GM12878 (cell line): ENCODE results near the gene SMIM17. TPM values are rescaled to one million over a fixed set of nuclear protein-coding genes. Genes with fewer than 3 reads are reported as not detected.

Experiments
- ATAC-seq: fragments of 200-7000 bp; cut with Tn5 transposase; 3 replicates; pipeline ENCODE4 v1.9.1; 2020; ENCODE audit warnings: mild to moderate bottlenecking, moderate library complexity
- BruUV-seq: library from RNA; stranded (reverse); fragments of 400-500 nt; replicated peaks from 2 replicates; lab custom pipeline; 2021; lab: Mats Ljungman, UMichigan
- CTCF ChIA-PET: fragments of 300-600 bp; sonication (Branson Sonifier 250); formaldehyde crosslinking; extraction: SDS; loops from one replicate; lab custom pipeline; 2021; ENCODE audit warnings: inconsistent platforms; lab: Yijun Ruan, JAX
- POLR2A ChIA-PET: fragments of 350-600 bp; formaldehyde crosslinking; extraction: SDS; loops from one replicate; lab custom pipeline; 2021; ENCODE audit warnings: inconsistent platforms; lab: Charles Lee
- RAD21 ChIA-PET: fragments of 300-600 bp; sonication (Branson Sonifier 250); formaldehyde crosslinking; loops from one replicate; lab custom pipeline; 2023; ENCODE audit warnings: antibody characterized with exemption; ENCODE audit not compliant: unreplicated experiment; lab: Charles Lee
- SMC1A ChIA-PET: fragments of 300-600 bp; sonication (Branson Sonifier 250); formaldehyde crosslinking; loops from one replicate; lab custom pipeline; 2023; ENCODE audit not compliant: unreplicated experiment, uncharacterized antibody; lab: Charles Lee
- DNase-seq: peaks from one replicate; pipeline ENCODE4 v3.0.0-alpha.2; 2011; ENCODE audit warnings: low read depth, low spot score
- FAIRE-seq: peaks from 3 replicates; lab custom pipeline; 2011; peaks lifted over from hg19 to GRCh38; lab: Jason Lieb, UNC
- H2AFZ ChIP-seq: 2 replicates; pipeline ENCODE4 v1.6.0; 2011; ENCODE audit warnings: low read depth, low read length, control low read depth; ENCODE audit not compliant: control insufficient read depth
- H3K27ac ChIP-seq: 2 replicates; pipeline ENCODE4 v1.5.1; 2011; ENCODE audit warnings: control low read depth; ENCODE audit not compliant: control insufficient read depth, insufficient read depth
- H3K27me3 ChIP-seq, 2 experiments: replicated peaks in 1 of 2; 2 replicates each; pipeline versions ENCODE4 v1.6.0 to v1.6.1; 2011; ENCODE audit warnings: low read length in 1 of 2; ENCODE audit not compliant: control insufficient read depth in 2 of 2, insufficient read depth in 2 of 2
- H3K36me3 ChIP-seq, 2 experiments: 2 replicates each; pipeline ENCODE4 v1.5.1; 2011; ENCODE audit warnings: low read length in 1 of 2; ENCODE audit not compliant: control insufficient read depth in 2 of 2, insufficient read depth in 2 of 2
- H3K4me1 ChIP-seq: 2 replicates; pipeline ENCODE4 v1.6.1; 2011; ENCODE audit warnings: mild to moderate bottlenecking, low read length, moderate library complexity, mixed read lengths; ENCODE audit not compliant: control insufficient read depth, insufficient read depth
- H3K4me2 ChIP-seq: 2 replicates; pipeline ENCODE4 v1.6.0; 2011; ENCODE audit warnings: control low read depth; ENCODE audit not compliant: control insufficient read depth, insufficient read depth
- H3K4me3 ChIP-seq: fragments of 200-600 bp; sonication (generic); 2 replicates; pipeline ENCODE4 v1.5.1; 2016
- H3K79me2 ChIP-seq: 2 replicates; pipeline ENCODE4 v1.6.0; 2011; ENCODE audit warnings: low read length; ENCODE audit not compliant: control insufficient read depth, insufficient read depth
- H3K9ac ChIP-seq: 2 replicates; pipeline ENCODE4 v1.8.0; 2011; ENCODE audit warnings: low read length, control low read depth, mixed read lengths; ENCODE audit not compliant: control insufficient read depth, insufficient read depth
- H3K9me3 ChIP-seq: replicated peaks from 3 replicates; pipeline ENCODE4 v1.5.1; 2011; ENCODE audit warnings: mild to moderate bottlenecking, low read length; ENCODE audit not compliant: control insufficient read depth, insufficient read depth
- H4K20me1 ChIP-seq: 2 replicates; pipeline ENCODE4 v1.6.0; 2011; ENCODE audit not compliant: control insufficient read depth, insufficient read depth
- ATF3 ChIP-seq: IDR thresholded peaks from 2 replicates; pipeline ENCODE4 v1.6.1; 2011; ENCODE audit warnings: low read depth, mild to moderate bottlenecking, low read length, moderate library complexity, borderline replicate concordance; ENCODE audit errors: extremely low read depth
- BHLHE40 ChIP-seq, 2 experiments: fragments of 450-650 bp in 1 of 2; IDR thresholded peaks; 2 replicates each; pipeline ENCODE4 v1.6.1; 2011 to 2017; ENCODE audit warnings: low read depth in 2 of 2, borderline replicate concordance in 1 of 2, improper control_type of control experiment in 1 of 2, low read length in 1 of 2, mild to moderate bottlenecking in 1 of 2
- CHD1 ChIP-seq: IDR thresholded peaks from 2 replicates; pipeline ENCODE4 v1.6.1; 2012; ENCODE audit warnings: low read depth, low read length, improper control_type of control experiment
- ESRRA ChIP-seq: IDR thresholded peaks from 2 replicates; pipeline ENCODE4 v1.6.1; 2012; ENCODE audit warnings: mild to moderate bottlenecking, low read length, improper control_type of control experiment
- GABPA ChIP-seq: IDR thresholded peaks from 2 replicates; pipeline ENCODE4 v1.6.1; 2014; ENCODE audit warnings: antibody characterized with exemption, low read depth, mild to moderate bottlenecking, inconsistent platforms
- IRF3 ChIP-seq: fragments of 450-650 bp; IDR thresholded peaks from 2 replicates; pipeline ENCODE4 v1.6.1; 2014; ENCODE audit warnings: mild to moderate bottlenecking
- LARP7 ChIP-seq: fragments of 450-650 bp; IDR thresholded peaks from 2 replicates; pipeline ENCODE4 v1.6.1; 2017; ENCODE audit warnings: mild to moderate bottlenecking
- NR2C1 ChIP-seq: fragments of 450-650 bp; IDR thresholded peaks from 2 replicates; pipeline ENCODE4 v1.6.1; 2017; ENCODE audit warnings: antibody characterized with exemption, mild to moderate bottlenecking, moderate library complexity
- POU2F2 ChIP-seq: IDR thresholded peaks from 3 replicates; pipeline ENCODE4 v1.6.1; 2011; ENCODE audit warnings: low read depth, mild to moderate bottlenecking, low read length, borderline replicate concordance
- RCOR1 ChIP-seq: conservative IDR thresholded peaks from 2 replicates; pipeline ENCODE4 v1.6.1; 2012; ENCODE audit warnings: low read depth, low read length, improper control_type of control experiment
- SP1 ChIP-seq: IDR thresholded peaks from one replicate; pipeline ENCODE4 v1.6.1; 2011; ENCODE audit warnings: low read depth, low read length
- TBL1XR1 ChIP-seq: IDR thresholded peaks from 2 replicates; pipeline ENCODE4 v1.6.1; 2012; ENCODE audit warnings: low read depth, low read length, improper control_type of control experiment
- ZNF274 ChIP-seq: IDR thresholded peaks from one replicate; pipeline ENCODE4 v1.8.0; 2011; ENCODE audit not compliant: insufficient read length, insufficient read depth
- ZSCAN29 ChIP-seq: fragments of 450-650 bp; IDR thresholded peaks from 2 replicates; pipeline ENCODE4 v1.6.1; 2017; ENCODE audit warnings: mild to moderate bottlenecking, moderate library complexity
- WGBS: methylation state at CpG from one replicate; pipeline ENCODE4 v1.1.6; 2016; ENCODE audit warnings: low lambda C conversion rate; ENCODE audit not compliant: insufficient replicate concordance, insufficient coverage; ENCODE audit errors: missing lambda C conversion rate; 5-methylcytosine and 5-hydroxymethylcytosine counted together
- in situ Hi-C: fragments of 300-500 bp; cut with MboI; formaldehyde crosslinking; loops from 9 replicates; pipeline ENCODE4 v1.14.3; 2018; ENCODE audit warnings: mixed read lengths
- intact Hi-C: fragments of 100-400 bp; cut with micrococcal nuclease; formaldehyde crosslinking; loops from one replicate; pipeline ENCODE4 v1.14.2; 2022; ENCODE audit not compliant: unreplicated experiment
- polyA plus RNA-seq, 11 experiments: library from polyadenylated mRNA; depleted of rRNA in 4 of 11; unstranded in 6 of 11; stranded (reverse) in 5 of 11; fragments of >200 nt; fragmentation: Nextera tagmentation in 4 of 11; fragmentation: Illumina TruSeq in 1 of 11; extraction: Ambion mirVana in 4 of 11; extraction: Trizol in 1 of 11; gene quantifications; 1 replicate in 1 of 11; 2 replicates in 10 of 11; pipeline versions ENCODE4 v1.2.1 to v1.2.3, GENCODE V29; 2011 to 2016; ENCODE audit warnings: inconsistent platforms in 2 of 11, missing spikeins in 2 of 11, low read depth in 1 of 11
- total RNA-seq, 4 experiments: library from RNA; depleted of rRNA in 3 of 4; stranded (reverse); fragments of >200 nt in 3 of 4; fragmentation: Illumina TruSeq in 1 of 4; extraction: Trizol in 1 of 4; gene quantifications; 2 replicates each; pipeline versions ENCODE4 v1.2.1 to v1.2.3, GENCODE V29; 2013 to 2021
- TF ChIP-seq, protein P1 (sequence below): fragments of 450-650 bp; IDR thresholded peaks from 2 replicates; pipeline ENCODE4 v1.6.1; 2017; ENCODE audit warnings: mild to moderate bottlenecking, low read depth, inconsistent platforms; ENCODE audit not compliant: poor library complexity, severe bottlenecking

The SMIM17 gene
- total and polyA plus RNA-seq, 10 of the 15 experiments (the other 5 are each of a cell fraction or from before 2014, with no cell fraction given) = 0.07 to 0.23 (median 0.17) TPM; not detected in 6

DNA sequence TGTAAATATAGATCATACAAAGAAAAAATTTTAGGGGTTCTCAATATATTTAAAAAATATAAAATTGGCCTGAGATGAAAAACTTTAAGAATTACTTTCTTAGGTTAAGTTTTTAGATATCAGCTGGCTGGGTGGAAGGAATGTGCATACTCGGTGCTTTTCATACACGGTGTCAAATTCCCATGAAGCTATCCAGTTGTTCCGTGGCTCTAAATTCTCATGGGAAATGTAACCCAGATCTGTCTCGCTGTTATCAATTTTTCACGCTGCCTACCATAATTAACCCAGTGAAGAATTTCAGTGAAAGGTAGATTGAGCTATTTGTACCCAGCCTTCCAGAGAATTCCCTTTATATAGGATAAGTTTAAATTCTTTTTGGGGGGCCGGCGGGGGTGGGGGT is 40.2 kb downstream of the SMIM17 start:
- Histone ChIP-seq H3K27ac (no peak overlapping the region), H2AFZ (no peak overlapping the region), H3K36me3 (no peaks in the 10 kb centered on the region), H3K9ac (no peak overlapping the region), H3K79me2 (no peaks in the 10 kb centered on the region), H4K20me1 (no peaks in the 10 kb centered on the region), H3K27me3 (no peaks in the 10 kb centered on the region), H3K9me3 (no peaks in the 10 kb centered on the region; the same call in 2 of the 3 replicates), H3K4me2 (no peak overlapping the region), H3K4me3 (no peak overlapping the region), H3K4me1 (no peaks in the 10 kb centered on the region)
- BruUV-seq = no TSS peak
- intact Hi-C loops = no loop called here
- in situ Hi-C loops = no loop called here
- POLR2A ChIA-PET = no interaction called here
- RAD21 ChIA-PET = no interaction called here
- no peak for TF ChIP-seq ZSCAN29
- DNase-seq (no peak), ATAC-seq (no peak), FAIRE-seq (no peak)
- CTCF ChIA-PET = no interaction called here
- SMC1A ChIA-PET = no interaction called here
- WGBS = 25% methylated on average over 7 of the region's 7 CpGs

GRCh38 chr19:56687031-56687430 is 44.1 kb downstream of the SMIM17 start:
- SMC1A ChIA-PET = no interaction called here
- CTCF ChIA-PET = no interaction called here
- TF ChIP-seq CHD1 = no peak
- no peak for TF ChIP-seq IRF3
- no peak for TF ChIP-seq ZNF274
- no peak for TF ChIP-seq ATF3
- no peak for TF ChIP-seq TBL1XR1
- no peak for TF ChIP-seq RCOR1
- no peak for TF ChIP-seq BHLHE40 (IDR thresholded peaks at IDR 0.05; ENCODE audit: borderline replicate concordance in 1 of 2, low read depth in 2 of 2, low read length in 1 of 2)
- TF ChIP-seq SP1 = no peak
- no peak for TF ChIP-seq LARP7
- TF ChIP-seq POU2F2 = no peak
- no peak for TF ChIP-seq NR2C1
- no peak for TF ChIP-seq GABPA
- TF ChIP-seq ESRRA = no peak
- TF ChIP-seq, protein P1, sequence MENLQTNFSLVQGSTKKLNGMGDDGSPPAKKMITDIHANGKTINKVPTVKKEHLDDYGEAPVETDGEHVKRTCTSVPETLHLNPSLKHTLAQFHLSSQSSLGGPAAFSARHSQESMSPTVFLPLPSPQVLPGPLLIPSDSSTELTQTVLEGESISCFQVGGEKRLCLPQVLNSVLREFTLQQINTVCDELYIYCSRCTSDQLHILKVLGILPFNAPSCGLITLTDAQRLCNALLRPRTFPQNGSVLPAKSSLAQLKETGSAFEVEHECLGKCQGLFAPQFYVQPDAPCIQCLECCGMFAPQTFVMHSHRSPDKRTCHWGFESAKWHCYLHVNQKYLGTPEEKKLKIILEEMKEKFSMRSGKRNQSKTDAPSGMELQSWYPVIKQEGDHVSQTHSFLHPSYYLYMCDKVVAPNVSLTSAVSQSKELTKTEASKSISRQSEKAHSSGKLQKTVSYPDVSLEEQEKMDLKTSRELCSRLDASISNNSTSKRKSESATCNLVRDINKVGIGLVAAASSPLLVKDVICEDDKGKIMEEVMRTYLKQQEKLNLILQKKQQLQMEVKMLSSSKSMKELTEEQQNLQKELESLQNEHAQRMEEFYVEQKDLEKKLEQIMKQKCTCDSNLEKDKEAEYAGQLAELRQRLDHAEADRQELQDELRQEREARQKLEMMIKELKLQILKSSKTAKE = no peak
- TF ChIP-seq, all 136 proteins: peak for 0
- Histone ChIP-seq H2AFZ (no peak overlapping the region), H3K79me2 (no peaks in the 10 kb centered on the region), H3K9me3 (no peaks in the 10 kb centered on the region; the same call in 1 of the 3 replicates), H3K4me1 (no peaks in the 10 kb centered on the region), H3K27ac (no peak overlapping the region), H3K36me3 (no peaks in the 10 kb centered on the region), H3K4me3 (no peak overlapping the region), H3K9ac (no peak overlapping the region), H3K27me3 (no peaks in the 10 kb centered on the region), H4K20me1 (no peaks in the 10 kb centered on the region), H3K4me2 (no peak overlapping the region)
- ChIA-PET POLR2A (no interaction called here), RAD21 (no interaction called here)
- WGBS = 50% methylated on average over 8 of the region's 8 CpGs
- FAIRE-seq = no peak
- ATAC-seq = no peak
- intact Hi-C loops (no loop called here), in situ Hi-C loops (no loop called here)
- no peak for DNase-seq
- BruUV-seq = no TSS peak
